ENCODE results near the gene AGBL2.
"Not testable (repeated sequence)": the region's sequence is repeated elsewhere in the genome, so short reads cannot be mapped to it uniquely, and the experiment has no call there.

The AGBL2 gene, protein sequence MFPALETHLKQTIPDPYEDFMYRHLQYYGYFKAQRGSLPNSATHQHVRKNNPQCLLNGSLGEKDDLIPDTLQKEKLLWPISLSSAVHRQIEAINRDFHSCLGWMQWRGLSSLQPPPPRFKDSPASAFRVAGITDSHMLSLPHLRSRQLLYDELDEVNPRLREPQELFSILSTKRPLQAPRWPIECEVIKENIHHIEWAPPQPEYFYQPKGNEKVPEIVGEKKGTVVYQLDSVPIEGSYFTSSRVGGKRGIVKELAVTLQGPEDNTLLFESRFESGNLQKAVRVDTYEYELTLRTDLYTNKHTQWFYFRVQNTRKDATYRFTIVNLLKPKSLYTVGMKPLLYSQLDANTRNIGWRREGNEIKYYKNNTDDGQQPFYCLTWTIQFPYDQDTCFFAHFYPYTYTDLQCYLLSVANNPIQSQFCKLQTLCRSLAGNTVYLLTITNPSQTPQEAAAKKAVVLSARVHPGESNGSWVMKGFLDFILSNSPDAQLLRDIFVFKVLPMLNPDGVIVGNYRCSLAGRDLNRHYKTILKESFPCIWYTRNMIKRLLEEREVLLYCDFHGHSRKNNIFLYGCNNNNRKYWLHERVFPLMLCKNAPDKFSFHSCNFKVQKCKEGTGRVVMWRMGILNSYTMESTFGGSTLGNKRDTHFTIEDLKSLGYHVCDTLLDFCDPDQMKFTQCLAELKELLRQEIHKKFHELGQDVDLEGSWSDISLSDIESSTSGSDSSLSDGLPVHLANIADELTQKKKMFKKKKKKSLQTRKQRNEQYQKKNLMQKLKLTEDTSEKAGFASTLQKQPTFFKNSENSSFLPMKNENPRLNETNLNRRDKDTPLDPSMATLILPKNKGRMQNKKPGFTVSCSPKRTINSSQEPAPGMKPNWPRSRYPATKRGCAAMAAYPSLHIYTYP

DNA sequence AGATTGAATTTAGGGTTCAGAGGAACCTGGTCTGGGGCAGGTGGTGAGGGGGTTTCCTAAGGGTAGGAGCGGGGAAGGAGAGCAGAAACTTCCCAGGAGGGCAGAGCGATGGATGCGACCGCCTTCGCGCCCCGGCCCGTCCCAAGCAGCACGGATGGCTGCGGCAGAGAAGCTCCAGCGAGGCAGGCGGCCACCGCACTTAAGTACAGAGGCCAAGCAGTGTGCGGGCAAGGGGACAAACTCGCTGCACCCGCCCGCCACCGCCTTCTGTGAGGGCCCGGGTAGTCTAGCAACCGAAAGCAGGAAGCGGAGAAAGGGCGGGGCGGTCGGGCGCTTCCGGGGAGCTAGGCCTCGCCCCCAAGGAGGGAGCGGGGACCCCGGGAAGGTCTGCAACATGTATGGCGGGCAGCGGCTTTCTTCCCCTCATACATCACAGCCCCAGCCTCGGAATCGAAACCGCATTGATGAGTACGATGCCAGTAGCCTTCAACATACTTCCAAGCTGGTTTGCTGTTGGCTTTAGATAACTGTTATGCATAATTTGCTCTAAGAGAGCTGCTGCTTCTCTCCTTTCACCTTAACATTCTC, at the start of gene AGBL2:
Gene AGBL2 (minus strand): TSS at position 288 of the 588 bp plus-strand sequence. CDS start 719 bp downstream, outside the sequence.
- DNase-seq: peak; percentile 69 to 74

DNA sequence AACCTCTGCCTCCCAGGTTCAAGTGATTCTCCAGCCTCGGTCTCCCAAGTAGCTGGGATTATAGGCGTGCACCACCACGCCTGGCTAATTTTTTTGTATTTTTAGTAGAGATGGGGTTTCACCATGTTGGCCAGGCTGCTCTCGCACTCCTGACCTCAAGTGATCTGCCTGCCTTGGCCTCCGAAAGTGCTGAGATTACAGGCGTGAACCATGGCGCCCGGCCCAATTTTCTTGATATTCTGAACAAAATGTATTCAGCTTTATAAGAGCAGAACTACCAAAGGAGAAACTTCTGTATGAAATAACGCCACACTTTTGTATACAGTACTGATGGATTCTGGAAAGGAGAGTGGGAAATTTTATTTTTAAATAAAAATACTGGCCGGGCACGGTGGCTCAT, 44.1 kb upstream of the AGBL2 start:
- DNase-seq: not testable (repeated sequence)

DNA sequence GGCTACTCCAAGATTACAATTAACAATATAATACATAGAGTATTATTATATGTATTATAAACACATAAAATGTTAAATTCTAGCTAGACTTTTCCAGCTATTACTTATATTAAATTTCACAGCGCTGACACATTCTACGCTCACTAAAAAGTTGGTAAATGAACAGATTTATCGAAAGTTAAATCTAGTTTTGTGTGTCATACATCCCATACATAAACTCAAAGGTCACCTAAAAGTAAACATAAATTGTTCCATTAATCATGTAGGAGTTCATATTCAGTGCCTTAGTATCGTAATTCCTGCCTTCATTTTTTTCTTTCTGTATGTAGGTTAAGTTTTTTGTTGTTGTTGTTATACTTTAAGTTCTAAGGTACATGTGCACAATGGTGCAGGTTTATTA, 41.0 kb upstream of the AGBL2 start:
- DNase-seq: no peak

DNA sequence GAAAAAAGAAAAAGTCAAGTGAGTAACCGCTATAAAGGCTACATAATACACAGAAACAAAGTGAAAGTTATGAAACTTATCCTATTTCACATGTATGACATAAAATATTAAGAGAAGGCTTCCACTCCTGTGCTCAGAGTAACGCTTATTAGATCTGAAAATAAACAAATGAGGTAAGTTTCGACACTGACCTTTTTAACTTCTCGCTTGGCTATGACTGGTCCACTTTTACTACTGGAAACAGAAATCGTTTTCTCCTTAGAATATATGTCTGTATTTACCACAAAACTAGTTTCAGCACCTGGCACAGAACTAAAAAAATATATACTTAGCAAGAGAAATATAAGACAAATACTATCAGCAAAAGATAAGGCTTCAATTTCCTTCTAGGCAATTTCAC, 35.6 kb upstream of the AGBL2 start:
- DNase-seq: no peak

DNA sequence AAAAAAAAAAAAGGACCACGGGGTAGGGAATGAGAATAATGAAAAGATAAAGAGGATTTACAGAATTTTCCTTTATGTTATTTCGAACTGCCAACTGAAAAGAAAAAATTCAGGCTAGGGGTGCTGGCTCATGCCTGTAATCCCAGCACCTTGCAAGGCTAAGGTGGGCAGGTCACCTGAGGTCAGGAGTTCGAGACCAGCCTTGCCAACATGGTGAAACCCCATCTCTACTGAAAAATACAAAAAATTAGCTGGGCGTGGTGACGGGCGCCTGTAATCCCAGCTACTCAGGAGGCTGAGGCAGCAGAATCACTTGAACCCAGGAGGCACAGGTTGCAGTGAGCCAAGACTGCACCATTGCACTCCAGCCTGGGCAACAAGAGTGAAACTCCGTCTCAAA, 27.3 kb upstream of the AGBL2 start:
- not testable (repeated sequence) for DNase-seq

DNA sequence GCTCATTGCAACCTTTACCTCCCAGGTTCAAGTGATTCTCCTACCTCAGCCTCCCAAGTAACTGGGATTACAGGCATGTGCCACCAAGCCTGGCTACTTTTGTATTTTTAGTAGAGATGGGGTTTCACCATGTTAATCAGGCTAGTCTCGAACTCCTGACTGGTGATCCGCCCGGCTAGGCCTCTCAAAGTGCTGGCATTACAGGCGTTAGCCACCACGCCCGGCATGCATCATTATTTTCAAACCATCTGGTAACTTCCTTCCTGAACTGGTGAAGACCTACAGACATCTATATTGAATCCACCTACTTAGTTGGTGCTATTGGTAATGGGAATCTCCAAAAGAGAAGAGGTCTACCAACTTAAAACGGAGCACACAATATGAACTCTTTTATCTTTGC, 22.6 kb upstream of the AGBL2 start:
- not testable (repeated sequence) for DNase-seq

DNA sequence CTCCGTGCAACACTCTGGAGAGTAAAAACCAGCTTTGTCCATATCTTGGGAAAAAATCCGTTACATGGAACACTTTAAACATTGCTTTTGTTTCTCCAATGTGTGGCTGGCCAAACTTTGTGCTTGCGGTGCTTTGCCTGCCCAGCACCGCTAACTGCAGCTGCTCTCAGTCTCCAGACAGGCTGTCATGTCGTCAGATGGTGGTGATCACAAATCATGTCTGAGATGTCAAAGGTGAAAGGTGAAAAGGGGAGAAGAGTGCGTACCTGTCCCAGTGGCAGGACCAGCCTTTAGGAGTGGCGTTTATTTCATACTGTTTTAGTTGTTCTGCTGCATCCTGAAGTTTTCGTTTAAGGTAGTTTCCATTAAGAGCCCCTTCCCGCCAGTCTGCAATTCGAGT, 17.1 kb upstream of the AGBL2 start:
- no peak for DNase-seq

DNA sequence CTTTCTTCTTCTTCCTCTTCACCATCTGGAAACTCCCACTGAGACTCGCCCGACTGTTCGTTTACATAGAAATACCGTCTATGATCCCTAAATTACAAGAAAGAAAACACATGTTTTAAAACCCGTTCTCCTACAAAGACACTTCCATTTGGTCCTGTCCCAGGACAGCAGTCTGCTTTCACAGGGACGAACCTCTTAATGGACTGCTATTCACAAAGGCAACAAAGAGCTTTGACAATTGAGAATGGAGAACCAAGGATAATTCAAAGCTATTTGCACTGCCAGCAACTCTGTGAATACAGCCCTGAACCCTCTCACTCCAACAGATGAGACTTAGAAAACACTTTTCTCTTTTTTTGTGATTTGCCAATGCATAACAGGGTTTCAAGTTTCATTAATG, 16.3 kb upstream of the AGBL2 start:
- DNase-seq: peak in 1 of 2 experiments; percentile 44

DNA sequence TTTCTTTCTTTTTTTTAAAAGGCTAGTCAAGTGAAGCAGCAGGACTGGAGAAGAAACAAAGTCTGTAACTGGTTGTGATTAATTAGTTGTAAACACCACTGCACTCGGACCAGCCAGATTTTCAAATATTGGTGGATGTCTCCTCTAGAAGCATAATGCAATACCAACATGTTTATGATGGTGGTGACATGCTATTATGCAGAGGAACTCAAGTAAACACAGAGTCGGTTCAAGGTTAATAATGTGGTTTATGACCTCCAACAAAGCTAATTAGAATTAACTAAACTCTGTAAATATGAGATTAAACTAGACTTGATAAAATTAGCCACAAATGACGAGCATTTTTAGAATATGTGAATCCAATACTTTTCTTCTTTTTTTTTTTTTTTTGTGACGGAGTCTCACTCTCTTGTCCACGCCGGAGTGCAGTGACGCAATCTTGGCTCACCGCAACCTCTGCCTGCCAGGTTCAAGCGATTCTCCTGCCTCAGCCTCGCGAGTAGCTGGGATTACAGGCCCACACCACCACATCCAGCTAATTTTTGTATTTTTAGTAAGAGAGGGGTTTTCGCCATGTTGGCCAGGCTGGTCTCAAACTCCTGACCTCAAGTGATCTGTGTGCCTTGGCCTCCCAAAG, 11.8 kb upstream of the AGBL2 start:
- no peak for DNase-seq

DNA sequence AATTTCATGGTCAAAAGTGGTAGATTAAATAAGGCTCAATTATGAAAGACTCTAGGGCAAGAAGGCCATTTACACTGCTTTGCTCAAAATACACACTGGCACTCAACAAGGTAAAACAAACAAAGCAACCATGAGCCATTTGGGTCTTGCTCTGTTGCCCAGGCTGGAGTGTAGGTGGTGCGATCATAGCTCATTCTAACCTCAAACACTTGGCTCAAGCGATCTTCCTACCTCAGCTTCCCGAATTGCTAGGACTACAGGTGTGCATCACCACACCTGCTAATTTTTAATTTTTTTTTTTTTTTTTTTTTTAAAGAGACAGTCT, 10.9 kb upstream of the AGBL2 start:
- DNase-seq: no peak

DNA sequence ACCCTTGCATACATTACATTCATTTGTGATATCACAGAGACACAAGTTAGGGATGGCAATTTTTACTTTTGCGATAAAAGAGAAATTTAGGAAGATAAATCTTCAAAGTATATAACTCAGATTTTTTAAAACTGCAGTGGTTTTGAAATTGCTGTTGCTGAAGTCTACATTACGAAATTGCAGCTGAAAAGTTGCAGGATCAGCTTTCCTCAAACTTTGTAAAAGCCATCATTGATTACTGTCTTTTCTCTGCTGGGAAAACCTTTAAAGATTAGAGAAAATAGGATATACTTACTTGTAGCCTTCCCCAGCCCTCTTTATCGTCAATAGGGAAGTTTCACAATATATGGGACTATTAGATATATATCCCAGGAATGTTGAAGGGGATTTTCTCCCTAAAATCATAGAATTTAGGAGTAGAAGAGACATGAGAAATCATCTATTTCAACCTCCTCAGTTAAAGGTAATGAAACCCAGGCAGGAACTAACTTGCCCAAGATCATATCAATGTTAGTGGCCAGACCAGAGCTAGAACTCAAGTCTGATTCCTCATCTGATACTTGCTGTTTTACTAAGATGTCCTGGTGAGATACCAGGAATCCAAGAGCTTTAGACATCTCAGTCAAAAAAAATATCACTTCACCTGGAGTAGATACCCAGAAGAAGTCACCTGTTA, 10.4 kb upstream of the AGBL2 start:
- no peak for DNase-seq

DNA sequence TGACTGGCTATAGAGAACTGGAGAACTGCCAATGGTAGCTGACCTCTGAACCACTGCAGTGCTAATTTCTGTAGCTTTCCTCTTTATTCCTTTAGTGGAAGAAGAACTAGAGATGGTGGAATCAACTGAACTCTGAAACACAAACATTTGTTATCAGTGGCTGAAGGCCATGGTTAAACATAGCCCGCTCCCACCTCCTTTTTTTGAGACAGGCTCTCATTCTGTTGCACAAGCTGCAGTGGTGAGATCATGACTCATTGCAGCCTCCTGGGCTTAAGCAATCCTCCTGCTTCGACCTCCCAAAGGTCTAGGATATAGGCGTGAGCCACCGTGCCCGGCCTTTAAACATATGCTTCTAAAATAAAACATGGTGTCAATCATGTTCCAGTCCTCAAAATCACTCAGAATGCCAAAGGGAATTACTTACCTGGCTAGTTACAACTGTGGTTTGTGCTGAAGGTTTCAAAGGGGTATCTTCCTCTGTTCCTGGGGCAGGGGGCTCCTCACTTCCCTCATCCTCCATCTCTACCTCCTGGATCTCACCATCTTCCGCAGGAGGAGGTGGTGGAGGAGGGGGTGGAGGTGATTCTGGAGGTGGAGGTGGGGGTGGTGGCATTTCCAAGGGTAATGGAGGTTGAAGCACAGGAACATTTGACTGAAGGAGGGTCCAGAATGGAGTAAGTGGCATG, 9.0 kb upstream of the AGBL2 start:
- no peak for DNase-seq

DNA sequence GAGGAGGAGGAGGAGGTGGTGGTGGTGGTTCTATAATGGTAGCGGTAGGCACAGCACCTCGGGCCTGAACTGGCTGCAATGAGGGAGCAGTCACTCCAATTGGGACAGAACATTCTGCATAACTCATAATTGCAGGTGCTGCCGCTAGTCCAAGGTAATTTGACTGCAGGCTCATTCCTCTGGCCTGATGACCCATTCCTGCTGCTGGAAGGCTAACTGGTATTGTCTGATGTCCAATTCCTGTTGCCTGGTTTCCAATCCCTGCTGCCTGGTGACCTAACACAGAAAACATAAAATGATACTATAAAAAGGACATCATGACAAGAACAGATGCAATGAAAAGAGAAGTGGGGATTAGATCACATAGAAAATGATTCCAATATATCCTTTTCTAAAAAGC, 7.9 kb upstream of the AGBL2 start:
- DNase-seq: no peak

DNA sequence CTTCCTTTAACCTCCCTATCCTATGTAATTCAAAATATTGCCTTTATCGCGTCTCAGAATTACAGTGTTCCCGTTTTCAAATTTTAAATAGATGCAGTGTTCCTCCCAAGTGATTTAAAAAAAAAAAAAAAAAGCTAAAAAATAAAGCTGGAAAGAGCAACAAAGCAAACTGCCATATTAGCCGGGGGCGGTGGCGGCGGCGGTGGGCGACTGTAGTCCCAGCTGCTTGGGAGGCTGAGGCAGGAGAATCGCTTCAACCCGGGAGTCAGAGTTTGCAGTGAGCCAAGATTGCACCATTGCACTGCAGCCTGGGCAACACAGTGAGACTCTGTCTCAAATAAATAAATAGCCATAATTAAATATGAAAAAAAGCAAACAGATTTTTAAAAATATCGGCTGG, 5.5 kb upstream of the AGBL2 start:
- no peak for DNase-seq

DNA sequence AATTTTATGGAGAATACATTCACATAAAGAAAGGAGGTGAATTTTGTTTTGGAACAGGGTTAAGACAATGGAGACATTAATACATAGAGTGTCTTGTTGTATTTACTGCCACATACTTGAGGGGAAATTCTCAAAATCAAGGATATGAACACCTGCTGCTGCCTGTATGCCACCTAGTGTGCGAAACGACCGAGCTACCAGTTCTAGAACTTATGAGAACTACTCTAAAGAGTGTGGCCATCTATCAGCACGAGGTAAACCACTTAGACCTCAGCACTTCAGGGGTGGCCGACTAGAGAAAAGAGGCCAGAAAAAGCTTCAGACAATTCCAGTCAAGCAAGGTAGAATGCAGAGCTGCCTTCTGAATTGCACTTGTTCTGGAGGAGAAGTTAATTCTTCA, 1.5 kb upstream of the AGBL2 start:
- no peak for DNase-seq

DNA sequence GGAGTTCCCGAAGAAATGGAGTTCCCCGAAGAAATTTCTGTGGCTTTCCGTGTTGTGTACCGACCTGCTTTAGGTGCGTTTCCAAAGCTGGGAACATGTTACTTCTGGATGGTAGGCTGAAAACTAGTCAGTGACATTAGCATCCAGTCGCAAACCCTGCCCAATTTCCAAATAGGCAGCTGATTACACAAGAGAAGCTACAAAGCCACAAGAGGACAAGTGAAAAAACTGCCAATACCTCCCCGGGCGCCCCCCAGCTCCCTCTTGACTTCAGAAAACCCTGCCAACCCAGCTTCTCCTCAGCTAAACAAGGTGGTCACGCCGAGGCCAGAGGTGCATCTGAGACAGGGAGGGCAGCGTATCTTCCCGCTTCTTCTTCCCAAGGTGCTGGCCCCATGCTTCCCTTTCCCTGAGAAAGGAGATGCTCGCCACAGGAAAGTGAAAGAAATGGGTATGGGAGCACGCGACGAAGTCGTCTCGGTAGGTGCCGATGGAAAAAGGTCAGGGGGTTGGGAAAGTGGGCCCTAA, 551 bp downstream of the AGBL2 start:
- no peak for DNase-seq

DNA sequence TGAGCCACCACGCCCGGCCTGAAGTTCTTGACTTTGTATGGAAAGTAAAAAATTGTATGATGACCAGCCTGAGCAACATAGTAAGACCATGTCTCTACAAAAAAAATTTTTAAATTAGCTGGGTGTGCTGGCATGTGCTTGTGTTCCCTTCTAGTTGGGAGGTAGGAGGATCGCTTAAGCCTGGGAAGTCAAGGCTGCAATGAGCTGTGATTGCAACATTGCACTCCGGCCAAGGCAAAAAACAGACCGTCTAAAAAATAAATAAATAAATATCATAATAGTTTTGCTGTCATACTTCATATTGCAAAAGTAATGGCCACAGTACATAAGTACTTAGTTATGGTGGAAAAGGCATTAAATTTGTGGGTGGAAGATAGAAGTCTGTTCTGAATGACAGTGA, 3.4 kb downstream of the AGBL2 start:
- DNase-seq: no peak

DNA sequence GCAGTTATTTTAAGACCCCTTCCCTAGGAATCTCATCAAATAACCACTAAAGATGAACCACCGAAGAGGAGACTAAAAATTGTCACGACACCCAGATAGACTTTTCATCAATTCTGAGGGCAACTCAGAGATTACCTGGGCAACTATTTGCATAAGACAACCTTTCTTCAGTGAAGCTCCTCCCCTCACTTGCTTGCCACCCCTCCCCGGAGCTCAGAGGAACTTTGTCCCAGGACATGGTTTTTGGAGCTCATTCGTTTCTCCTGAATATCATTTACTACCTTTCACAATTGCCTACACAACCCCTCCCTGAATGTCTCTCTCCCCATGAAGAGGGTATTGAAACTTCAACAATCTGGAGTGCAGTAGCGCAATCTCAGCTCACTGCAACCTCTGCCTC, 3.9 kb downstream of the AGBL2 start:
- DNase-seq: no peak

DNA sequence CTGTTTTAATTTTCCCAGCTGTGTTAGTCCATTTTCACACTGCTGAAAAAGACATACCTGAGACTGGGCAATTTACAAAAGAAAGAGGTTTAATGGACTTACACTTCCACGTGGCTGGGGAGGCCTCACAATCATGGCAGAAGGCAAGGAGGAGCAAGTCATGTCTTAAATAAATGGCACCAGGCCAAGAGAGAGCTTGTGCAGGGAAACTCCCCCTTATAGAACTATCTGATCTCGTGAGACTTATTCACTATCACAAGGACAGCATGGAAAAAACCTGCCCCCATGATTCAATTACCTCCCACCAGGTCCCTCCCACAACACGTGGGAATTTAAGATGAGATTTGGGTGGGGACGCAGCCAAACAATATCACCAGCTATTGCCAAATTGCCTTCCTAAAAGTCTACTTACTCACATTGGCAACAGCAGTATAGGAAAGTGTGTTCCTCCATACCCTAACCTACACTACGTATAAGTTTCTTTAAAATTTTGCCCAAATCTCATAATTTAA, 7.8 kb downstream of the AGBL2 start:
- not testable (repeated sequence) for DNase-seq

DNA sequence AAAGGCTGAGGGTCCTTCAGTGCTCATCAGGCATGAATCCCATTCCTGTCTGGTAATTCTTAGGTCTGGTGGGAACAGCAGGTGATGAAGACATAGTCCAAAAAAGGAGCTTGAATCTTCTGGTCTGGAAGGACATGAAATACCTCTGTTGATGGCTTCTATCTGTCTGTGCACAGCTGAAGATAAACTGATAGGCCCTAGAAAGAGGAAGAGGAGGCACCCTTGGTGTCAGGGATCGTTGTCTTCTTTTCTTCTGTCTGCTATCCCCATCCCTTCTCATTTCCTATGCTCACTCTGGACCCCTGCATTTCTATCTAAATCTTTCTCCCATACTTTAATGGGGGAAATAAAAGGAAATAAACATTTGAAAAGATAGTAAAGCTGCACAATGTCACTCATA, 9.4 kb downstream of the AGBL2 start:
- no peak for DNase-seq

DNA sequence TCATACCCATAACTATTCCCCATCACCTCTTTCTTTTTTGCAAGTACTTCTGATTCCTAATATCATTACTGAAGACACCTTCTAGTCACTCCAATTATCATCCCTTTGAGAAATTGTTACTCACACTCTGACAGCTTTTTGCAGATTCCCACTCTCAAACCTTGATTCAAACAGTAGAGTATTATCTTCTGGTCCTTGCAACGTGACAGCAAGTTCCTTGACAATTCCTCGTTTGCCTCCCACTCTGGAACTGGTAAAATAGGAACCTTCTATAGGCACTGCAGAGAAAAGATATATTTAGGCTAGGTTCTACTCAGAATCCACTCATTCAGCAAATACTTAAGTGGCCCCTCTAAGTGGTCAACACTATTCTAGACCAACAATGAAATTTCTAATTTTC, 23.2 kb downstream of the AGBL2 start:
- DNase-seq: no peak

DNA sequence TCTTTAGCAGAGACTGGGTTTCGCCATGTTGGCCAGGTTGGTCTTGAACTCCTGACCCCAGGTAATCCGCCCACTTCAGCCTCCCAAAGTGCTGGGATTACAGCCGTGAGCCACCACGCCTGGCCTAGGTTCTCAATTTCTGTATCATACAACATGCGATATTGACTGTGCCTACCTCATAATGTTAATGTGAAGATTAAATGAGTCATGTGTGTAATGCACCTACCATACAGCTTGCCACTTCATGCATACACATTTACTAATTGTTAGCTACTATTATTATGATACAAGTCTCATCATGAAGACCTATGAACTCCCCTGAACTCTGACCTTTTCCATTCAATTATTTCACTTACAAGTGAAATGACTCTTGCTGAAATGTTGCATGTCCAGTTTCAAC, 25.7 kb downstream of the AGBL2 start:
- DNase-seq: no peak
